Iris pigment epithelial cell (primary cell): ENCODE data around the gene TRAPPC2L.
"Not testable (repeated sequence)": the region's sequence is repeated elsewhere in the genome, so short reads cannot be mapped to it uniquely, and the experiment has no call there.

ENCODE experiments used
- DNase-seq: peaks from one replicate; pipeline ENCODE4 v3.0.0-alpha.2; 2011; ENCODE audit warnings: low read depth

The TRAPPC2L gene

GRCh38 chr16:88878356-88878755 is 21.4 kb downstream of the TRAPPC2L start:
- no peak for DNase-seq

- no peak for DNase-seq
These were observed 22.2 kb downstream of the TRAPPC2L start for GRCh38 chr16:88878967-88879787.

GRCh38 chr16:88879788-88880055 is 22.8 kb downstream of the TRAPPC2L start:
- DNase-seq: no peak

DNA sequence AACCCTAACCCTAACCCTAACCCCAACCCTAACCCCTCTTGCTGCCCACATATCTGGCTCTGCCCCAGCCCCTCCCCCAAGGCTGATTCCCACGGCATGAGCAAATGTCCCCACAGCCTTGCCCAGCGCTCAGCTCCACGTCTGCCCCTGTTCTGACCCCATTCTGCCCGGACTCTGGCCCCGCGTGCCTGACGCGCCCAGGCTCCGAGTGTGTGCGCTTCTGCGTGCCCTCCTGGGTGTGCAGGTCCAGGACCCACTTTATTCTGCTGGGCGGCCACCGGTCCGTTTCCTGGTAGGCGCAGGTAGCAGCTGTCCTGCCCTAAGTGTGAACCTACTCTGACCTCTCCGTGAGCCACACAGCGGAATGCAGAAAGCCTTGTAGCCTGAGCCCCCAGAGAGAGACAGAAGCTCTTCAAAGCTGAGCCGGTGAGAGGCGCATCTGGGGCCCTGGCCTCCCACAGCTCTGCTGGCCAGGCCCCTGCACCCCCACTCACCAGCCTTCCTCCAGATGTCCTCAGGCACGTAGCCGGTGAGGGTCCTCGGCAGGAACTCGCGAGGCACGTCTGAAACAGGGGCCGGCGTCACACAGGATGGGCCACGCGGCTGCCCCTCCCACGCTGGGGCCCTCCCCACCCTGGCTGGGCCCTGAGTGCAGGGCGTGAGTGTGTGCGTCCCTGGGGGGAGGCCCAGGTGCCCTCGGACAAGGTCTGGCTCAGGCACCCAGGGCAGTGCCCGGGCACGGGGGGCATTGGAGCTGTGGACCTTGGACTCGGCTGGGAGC is 23.5 kb downstream of the TRAPPC2L start:
- no peak for DNase-seq

- no peak for DNase-seq
These were observed 24.2 kb downstream of the TRAPPC2L start for GRCh38 chr16:88881007-88881615.

DNA sequence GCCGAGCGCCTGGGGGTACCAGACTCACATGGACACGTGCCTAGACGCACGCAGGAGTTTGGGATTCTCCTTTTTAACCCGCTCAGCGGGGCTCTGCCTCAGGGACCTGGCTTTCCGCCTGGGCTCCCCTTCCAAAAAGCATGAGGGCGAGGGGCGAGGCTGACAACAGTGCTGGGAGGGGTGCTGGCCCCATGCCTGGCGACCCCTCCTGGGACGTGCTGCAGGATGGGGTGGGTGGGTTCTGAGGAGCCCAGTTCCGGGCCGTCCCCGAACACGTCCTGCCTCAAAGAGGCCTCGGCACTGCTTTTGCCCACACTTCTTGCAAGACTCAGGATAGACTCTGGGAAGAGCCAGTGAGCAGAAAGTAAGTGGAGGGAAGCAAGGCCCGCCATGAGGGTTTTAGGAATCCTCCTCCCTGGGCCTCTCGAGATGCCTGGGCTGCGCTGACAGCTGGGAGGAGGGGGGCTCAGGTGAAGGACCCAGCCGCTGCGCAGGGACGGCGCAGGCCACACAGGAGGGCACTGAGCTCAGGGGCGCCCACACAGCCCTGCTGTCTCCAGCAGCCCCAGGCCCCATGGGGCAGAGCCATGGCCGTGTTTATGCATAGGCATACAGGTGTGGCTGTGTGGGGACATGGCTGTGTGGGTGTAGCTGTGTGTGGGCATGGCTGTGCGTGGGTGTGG is 24.9 kb downstream of the TRAPPC2L start:
- DNase-seq: no peak

DNA sequence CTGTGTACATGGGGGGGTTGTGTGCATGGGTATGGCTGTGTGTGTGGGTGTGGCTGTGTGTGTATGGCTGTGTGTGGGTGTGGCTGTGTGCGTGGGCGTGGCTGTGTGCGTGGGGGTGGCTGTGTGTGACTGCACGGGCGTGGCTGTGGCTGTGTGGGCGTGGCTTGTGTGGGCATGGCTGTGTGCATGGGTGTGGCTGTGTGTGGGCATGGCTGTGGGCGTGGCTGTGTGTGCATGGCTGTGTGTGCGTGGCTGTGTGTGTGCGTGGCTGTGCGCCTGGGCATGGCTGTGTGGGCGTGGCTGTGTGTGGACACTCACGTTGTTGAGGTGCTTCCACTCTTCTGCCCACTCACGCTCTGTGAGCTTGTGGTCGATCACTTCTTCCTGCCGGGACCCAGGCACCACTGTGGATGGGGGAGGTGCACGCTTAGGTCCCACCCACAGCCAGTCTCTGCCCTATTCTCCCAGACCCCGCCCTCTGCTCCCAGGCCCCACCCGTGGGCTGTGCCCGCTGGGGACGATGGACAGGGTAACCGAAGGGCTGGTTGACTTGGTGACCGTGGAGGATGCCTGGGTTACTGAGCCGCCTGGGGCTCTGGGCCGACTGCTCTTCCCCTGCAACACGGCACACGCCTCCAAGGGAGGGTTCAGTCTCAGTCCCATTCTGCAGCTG is 25.6 kb downstream of the TRAPPC2L start:
- DNase-seq: no peak

DNA sequence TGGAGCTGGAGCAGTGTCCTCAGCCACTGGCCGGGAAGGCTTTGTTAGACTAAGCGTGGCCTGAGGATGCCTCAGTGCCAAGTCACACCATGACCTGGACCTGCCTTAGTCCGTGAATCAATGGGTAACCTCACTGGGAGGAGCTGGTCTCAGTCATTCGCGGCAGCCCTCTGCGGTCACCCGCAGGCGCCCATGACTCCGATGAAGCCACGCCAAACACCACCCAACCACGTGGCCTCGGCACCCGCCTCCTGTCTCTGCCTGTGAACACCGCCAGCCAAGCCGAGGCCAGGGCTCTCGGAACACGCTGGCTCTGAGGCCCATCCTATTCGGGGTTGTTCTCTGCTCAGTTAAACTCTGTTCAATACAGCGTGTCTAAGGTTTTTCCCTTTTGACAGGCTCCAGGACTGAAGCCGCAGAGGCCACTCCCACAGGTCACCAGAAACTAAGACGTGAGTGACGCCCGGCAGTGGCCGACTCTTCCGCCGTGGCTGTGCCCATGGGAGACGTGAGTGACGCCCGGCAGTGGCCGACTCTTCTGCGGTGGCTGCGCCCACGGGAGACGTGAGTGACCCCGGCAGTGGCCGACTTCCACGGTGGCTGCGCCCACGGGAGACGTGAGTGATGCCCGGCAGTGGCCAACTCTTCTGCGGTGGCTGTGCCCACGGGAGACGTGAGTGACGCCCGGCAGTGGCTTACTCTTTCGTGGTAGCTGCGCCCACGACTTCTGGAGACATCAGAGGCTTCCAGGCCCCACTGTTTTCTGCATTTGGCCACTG is 26.4 kb downstream of the TRAPPC2L start:
- no peak for DNase-seq

DNA sequence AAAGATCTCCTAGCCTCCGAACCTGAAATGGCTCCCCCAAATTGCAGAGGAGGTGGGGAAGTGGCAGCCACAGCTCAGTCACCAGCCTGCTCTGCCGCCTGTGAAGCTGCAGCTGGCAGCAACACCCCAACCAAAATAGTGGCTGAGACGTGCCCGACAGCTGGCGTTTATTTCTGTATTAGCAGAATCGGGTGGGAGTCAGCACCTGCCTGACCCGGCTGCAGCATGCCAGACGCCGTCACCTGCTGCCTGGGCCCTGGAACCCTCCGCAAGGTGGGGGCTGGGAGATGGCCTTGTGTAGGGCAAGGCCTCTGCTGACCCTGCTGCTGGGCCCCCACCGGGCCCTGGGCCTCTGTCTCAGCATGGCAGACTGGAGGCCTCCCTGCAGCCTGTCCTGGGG is 27.0 kb downstream of the TRAPPC2L start:
- no peak for DNase-seq

- DNase-seq: no peak
These were observed 27.8 kb downstream of the TRAPPC2L start for GRCh38 chr16:88884569-88885271.

- DNase-seq: no peak
These were observed 28.9 kb downstream of the TRAPPC2L start for GRCh38 chr16:88885693-88886280.

DNA sequence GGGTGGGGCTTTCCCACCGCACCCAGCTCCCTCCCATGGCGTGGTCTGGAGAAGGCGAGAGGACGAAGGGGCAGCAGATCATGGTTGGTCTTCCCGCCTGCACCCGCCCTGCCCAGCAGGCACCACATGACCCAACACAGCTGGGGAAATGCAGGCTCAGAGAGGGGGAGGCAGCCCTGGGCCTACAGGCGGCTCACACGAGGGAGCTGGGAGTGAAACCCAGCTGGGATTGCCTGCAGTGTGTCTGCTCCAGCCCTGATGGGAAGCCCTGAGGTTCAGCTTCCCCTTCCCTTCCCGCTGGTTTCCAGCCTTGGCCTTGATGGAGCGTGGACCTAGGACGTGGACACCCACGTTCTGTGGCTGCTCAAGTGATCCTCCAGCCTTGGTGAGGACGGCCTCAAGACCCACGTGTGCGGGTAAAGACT is 29.5 kb downstream of the TRAPPC2L start:
- no peak for DNase-seq

- no peak for DNase-seq
These were observed 30.1 kb downstream of the TRAPPC2L start for GRCh38 chr16:88886845-88887521.

DNA sequence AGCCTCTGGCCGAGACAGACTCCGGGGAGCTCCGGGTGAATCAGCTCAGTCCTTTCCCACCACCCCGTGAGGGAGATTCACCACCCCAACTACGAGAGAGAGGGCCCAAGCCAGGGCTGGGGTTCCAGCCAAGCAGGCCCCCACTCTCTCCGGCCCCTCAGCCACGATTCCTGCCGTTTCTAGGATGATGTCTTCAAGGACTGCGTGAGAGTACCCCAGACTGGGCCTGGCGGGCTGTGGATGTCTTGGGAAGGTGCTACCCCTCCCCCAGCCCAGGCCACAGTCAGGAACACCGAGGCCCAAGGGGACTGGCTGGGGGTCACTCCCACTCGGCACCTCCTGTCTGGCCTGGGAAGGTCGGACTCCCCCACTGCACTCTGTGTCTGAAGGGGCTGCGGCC is 31.1 kb downstream of the TRAPPC2L start:
- DNase-seq: no peak

DNA sequence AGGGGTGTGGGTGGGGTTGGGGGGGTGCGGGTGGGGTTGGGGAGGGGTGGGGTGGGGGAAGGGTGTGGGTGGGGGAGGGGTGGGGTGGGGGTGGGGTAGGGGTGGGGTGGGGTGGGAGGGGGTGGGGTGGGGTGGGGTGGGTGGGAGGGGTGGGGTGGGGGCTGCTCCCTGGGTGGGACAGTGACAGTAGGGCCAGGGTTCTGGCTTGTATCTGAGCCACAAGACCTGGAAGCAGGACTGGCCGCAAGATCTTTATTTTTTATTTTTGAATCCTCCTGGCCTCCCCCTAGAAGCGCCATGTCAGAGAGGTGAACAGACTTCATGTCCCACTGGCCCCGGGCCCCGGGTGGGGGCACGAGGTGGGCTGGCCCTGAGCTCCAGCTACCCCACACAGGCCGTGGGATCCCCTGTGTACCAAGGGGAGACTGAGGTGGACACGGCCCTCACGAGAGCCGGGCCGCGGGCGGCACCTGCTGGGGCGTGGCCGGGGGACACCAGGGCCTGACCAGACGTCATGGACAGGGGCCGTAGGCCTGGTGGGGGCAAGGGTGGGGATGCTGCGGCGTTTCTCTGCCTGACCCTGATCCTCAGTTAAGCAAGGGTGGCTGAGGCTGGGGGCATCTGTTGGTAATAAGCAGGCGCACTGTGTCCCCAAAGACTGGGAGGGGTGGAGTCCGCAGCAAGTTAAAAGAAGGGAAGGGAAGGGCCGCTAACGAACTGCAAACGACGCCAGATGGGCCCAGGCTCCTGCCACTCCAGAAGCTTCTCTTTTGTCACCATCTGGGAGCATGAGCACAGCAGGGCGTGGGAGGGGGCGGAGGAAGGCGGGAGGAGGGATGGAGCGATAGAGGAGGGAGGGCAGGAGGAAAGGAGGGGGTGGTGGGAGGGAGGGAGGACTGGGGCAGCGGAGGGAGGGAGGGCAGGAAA is 31.8 kb downstream of the TRAPPC2L start:
- no peak for DNase-seq

DNA sequence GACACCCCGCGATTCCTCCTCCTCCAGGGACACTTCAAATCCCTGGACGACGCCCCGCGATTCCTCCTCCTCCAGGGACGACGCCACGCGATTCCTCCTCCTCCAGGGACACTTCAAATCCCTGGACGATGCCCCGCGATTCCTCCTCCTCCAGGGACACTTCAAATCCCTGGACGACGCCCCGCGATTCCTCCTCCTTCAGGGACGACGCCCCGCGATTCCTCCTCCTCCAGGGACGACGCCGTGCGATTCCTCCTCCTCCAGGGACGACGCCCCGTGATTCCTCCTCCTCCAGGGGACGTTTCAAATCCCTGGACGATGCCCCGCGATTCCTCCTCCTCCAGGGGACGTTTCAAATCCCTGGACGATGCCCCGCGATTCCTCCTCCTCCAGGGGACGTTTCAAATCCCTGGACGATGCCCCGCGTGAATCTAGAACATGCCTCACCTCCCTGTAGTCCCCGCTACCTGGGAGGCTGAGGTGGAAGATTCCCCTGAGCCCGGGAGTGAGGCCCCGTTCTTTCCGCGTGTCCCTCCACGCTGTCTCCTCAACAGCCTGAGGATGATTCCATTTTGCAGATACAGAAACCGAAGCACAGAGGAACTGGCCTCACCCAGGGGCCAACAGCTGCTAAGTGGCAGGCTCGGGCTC is 32.9 kb downstream of the TRAPPC2L start:
- not testable (repeated sequence) for DNase-seq

GRCh38 chr16:88891083-88891482 is 34.2 kb downstream of the TRAPPC2L start:
- DNase-seq: no peak

GRCh38 chr16:88892065-88892464 is 35.1 kb downstream of the TRAPPC2L start:
- DNase-seq: no peak
